WERI-Rb-1 (cell line): Measurements from ENCODE around the gene NABP2.
"Not testable (repeated sequence)": the region's sequence is repeated elsewhere in the genome, so short reads cannot be mapped to it uniquely, and the experiment has no call there.

ENCODE experiments used
- DNase-seq: peaks from one replicate; pipeline ENCODE4 v3.0.0-alpha.2; 2020
- H3K27ac ChIP-seq: fragments of 250-450 bp; sonication (Bioruptor Pico); 2 replicates; pipeline ENCODE4 v1.5.1; 2020; ENCODE audit warnings: mild to moderate bottlenecking, moderate library complexity
- H3K27me3 ChIP-seq: fragments of 250-450 bp; sonication (Bioruptor Pico); 2 replicates; pipeline ENCODE4 v1.5.1; 2021; ENCODE audit warnings: mild to moderate bottlenecking, low read depth, moderate library complexity; ENCODE audit not compliant: insufficient read depth, severe bottlenecking
- H3K36me3 ChIP-seq: fragments of 250-450 bp; sonication (Bioruptor Pico); 2 replicates; pipeline ENCODE4 v1.5.1; 2020; ENCODE audit warnings: mild to moderate bottlenecking, moderate library complexity
- H3K4me3 ChIP-seq: 2 replicates; pipeline ENCODE4 v1.5.1; 2011; ENCODE audit warnings: low read depth, mild to moderate bottlenecking, control low read depth, low read length
- H3K9me3 ChIP-seq: fragments of 250-450 bp; sonication (Bioruptor Pico); 2 replicates; pipeline ENCODE4 v1.5.1; 2021; ENCODE audit warnings: mild to moderate bottlenecking, moderate library complexity; ENCODE audit not compliant: severe bottlenecking
- CTCF ChIP-seq: IDR thresholded peaks from 2 replicates; pipeline ENCODE4 v1.5.1; 2011; ENCODE audit warnings: low read depth, mild to moderate bottlenecking, control low read depth, inconsistent platforms, low read length

NABP2 gene

GRCh38 chr12:56262955-56263354 lies 38.8 kb downstream of the NABP2 start:
- not testable (repeated sequence) for H3K9me3 ChIP-seq, H3K36me3 ChIP-seq, H3K4me3 ChIP-seq, DNase-seq, H3K27me3 ChIP-seq, H3K27ac ChIP-seq
- TF ChIP-seq CTCF = peak; percentile 26; the same call in 1 of the 2 replicates

DNA sequence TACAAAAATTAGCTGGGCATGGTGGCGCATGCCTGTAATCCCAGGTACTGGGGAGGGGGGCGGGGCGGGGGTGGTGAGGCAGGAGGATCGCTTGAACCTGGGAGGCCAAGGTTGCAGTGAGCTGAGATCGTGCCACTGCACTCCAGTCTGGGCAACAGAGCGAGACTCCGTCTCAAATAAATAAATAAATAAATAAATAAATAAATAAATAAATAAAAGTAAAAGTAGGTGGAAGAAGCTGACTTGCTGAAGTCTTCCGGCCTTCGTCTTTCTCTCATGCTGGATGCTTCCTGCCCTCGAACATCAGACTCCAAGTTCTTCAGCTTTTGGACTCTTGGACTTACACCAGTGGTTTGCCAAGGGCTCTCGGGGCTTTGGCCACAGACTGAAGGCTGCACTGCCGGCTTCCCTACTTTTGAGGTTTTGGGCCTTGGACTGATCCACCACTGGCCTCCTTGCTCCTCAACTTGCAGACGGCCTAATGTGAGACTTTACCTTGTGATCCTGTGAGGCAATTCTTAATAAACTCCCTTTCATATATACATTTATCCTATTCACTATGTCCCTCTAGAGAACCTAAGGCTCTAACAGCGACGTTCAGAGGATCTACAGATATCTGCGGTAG lies 42.0 kb downstream of the NABP2 start:
- H3K27me3 ChIP-seq, H3K9me3 ChIP-seq, DNase-seq: not testable (repeated sequence)
- Histone ChIP-seq H3K27ac (peak overlapping the region; percentile 91), H3K4me3 (peak overlapping the region; percentile 87), H3K36me3 (peaks cover 28% of the 10 kb centered on the region)

DNA sequence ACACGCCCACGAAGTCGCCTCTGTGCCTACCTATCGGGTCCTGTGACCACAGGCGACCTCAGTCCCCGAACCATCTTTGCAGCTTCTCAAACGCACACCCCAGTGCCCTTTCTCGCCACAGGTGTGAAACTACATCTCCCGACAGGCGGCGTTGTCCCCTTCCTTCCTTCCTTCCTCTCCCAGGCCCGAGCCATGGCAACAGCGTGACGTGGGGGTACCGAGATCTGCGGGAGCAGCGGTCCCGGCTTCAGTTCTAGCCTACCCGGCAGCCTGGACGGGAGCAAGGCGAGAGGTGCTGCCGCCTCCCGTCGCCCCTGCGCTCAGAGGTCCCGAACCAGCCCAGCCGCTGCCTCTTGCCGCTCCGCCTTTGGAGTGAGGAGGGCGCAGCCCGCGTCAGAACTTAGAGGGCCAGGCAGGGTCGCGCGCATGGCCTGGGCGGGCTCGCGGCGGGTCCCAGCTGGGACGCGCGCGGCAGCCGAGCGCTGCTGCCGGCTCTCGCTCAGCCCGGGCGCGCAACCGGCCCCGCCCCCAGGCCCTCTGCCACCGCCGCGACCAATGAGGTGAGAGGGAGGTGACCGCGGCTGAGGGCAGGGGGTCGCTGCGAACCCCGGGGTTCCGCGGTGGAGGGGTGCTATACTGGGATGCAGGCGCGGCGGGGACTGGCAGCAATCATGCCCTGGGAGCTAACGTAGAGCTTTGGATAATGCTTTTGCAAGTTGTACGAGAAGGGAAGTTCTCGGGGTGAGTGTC lies 42.7 kb downstream of the NABP2 start, which contains the start of gene COQ10A:
Gene COQ10A (plus strand): TSS at position 250 of the 750 bp plus-strand sequence. CDS start 177 bp downstream, at position 427.
- Histone ChIP-seq H3K27ac (peak within 1 kb of the TSS; percentile 91), H3K9me3 (peaks cover 2% of the 10 kb centered on the region), H3K27me3 (no peaks in the 10 kb centered on the region), H3K4me3 (peak within 1 kb of the TSS; percentile 87), H3K36me3 (peaks cover 34% of the 10 kb centered on the region)
- peak; percentile 81 for TF ChIP-seq CTCF
- peak; percentile 92 for DNase-seq

DNA sequence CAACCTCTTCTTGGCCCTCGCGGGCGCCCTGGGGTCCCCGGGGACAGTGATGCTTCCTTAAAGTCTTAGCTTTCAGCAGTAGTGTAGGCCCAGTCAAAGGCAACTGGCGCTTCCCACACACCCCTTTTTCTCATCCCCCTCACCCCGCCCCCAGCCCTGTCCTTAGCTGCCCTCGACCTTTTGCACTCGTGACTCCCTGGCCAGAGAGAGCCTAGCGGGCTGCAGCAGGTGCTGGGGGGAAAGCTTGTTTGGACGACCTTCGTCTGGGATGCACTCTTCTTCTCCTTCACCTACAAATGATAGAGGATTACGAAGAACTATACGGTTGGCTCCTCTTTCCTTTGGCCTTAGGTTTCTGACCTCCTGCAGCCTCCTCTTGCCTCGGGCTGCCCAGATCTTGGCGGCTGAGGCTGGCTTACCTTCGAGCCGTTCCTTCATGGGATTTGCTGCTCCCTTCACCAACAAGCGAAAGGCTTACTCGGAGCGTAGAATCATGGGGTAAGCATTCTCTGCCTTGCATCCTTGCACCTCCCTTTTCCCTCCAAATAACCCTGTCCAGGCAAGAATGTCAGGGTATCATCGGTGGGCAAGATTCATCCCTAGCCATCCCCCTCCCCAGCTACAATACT lies 43.4 kb downstream of the NABP2 start:
- Histone ChIP-seq H3K27me3 (no peaks in the 10 kb centered on the region), H3K36me3 (peaks cover 36% of the 10 kb centered on the region), H3K9me3 (peaks cover 2% of the 10 kb centered on the region), H3K27ac (peak overlapping the region; percentile 91), H3K4me3 (peak overlapping the region; percentile 87)
- no peak for TF ChIP-seq CTCF
- peak; percentile 37 for DNase-seq

DNA sequence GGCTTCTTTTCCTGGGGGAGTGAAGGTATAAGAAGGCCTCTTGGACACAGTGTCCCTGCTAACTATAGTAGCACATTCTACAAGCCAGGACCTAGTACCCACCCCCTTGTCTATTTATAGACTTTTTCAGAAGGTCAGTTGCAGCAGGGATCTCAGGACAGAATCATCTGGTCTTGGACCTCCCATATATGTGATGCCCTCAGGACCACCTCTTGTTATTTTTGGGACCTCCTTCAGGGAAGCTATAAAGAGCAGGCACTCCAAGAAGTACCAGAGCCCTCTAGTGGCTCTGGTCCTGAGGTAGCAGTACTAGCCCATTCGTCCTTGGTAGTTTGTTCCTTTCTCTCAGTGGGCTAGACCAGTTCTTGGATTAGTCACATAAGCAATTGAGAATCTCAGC lies 46.9 kb downstream of the NABP2 start:
- TF ChIP-seq CTCF = peak; percentile 67
- no peak overlapping the region for H3K27ac ChIP-seq

DNA sequence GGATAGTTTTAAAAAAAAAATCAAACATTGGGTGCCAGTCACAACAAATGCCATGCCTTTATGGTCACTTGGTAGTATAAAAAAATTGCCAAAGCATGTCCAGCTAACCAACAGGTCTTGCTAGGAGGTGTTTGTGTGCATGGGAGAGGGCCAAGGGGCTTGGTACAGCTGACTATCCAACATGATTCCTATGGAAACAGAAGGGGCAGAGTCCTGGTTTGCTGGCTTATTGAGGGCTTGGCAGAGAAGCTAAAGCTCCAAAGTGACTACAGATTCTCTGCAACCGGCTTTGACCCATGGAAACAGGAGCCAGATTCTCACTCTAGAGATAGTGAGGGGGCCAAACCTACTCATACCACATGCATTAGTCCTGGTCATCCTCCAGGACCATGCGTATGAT lies 48.3 kb downstream of the NABP2 start:
- H3K36me3 ChIP-seq = peaks cover 83% of the 10 kb centered on the region

More for the DNA sequence above, 46.9 kb downstream of the NABP2 start:
- H3K27me3 ChIP-seq = no peaks in the 10 kb centered on the region
- H3K36me3 ChIP-seq = peaks cover 69% of the 10 kb centered on the region
- H3K4me3 ChIP-seq = no peak overlapping the region
- H3K9me3 ChIP-seq = peaks cover 2% of the 10 kb centered on the region
- no peak for DNase-seq

More for the DNA sequence above, 48.3 kb downstream of the NABP2 start:
- not testable (repeated sequence) for H3K27me3 ChIP-seq, H3K4me3 ChIP-seq, H3K9me3 ChIP-seq, DNase-seq, H3K27ac ChIP-seq
